ENCODE data around the gene ERAL1.
"Not testable (repeated sequence)": the region's sequence is repeated elsewhere in the genome, so short reads cannot be mapped to it uniquely, and the experiment has no call there.

ERAL1 gene

GRCh38 chr17:28898527-28898955 lies 43.7 kb downstream of the ERAL1 start:
- DNase-seq (ENCODE audit: low read depth in 3 of 3): no peak

- no peak for DNase-seq (ENCODE audit: low read depth in 3 of 3)
Observed at GRCh38 chr17:28899212-28899815, 44.5 kb downstream of the ERAL1 start.

- DNase-seq (ENCODE audit: low read depth in 3 of 3): no peak
Observed at GRCh38 chr17:28900986-28901726, 46.3 kb downstream of the ERAL1 start.

GRCh38 chr17:28901866-28902818 lies 47.3 kb downstream of the ERAL1 start:
- peak in 1 of 3 experiments; percentile 48 for DNase-seq (ENCODE audit: low read depth in 3 of 3)

GRCh38 chr17:28902819-28903545 lies 48.2 kb downstream of the ERAL1 start, which contains the start of gene DHRS13:
TSS of gene DHRS13 (minus strand) at chr17:28903079. CDS start at chr17:28902944, 135 bp downstream.
- DNase-seq (ENCODE audit: low read depth in 3 of 3): peak; percentile 85 to 92 (median 88)

- not testable (repeated sequence) for DNase-seq (ENCODE audit: low read depth in 3 of 3)
Observed at GRCh38 chr17:28903546-28903841, 48.7 kb downstream of the ERAL1 start.

- DNase-seq (ENCODE audit: low read depth in 3 of 3): no peak
Observed at GRCh38 chr17:28904800-28905199, 50.0 kb downstream of the ERAL1 start.

- DNase-seq (ENCODE audit: low read depth in 3 of 3): no peak
Observed at GRCh38 chr17:28906276-28906675, 51.5 kb downstream of the ERAL1 start.

- DNase-seq (ENCODE audit: low read depth in 3 of 3): no peak
Observed at GRCh38 chr17:28906706-28907438, 52.1 kb downstream of the ERAL1 start.

- no peak for DNase-seq (ENCODE audit: low read depth in 3 of 3)
Observed at GRCh38 chr17:28907709-28908475, 53.1 kb downstream of the ERAL1 start.

GRCh38 chr17:28908640-28909167 lies 53.9 kb downstream of the ERAL1 start:
- DNase-seq (ENCODE audit: low read depth in 3 of 3): no peak

- no peak for DNase-seq (ENCODE audit: low read depth in 3 of 3)
Observed at GRCh38 chr17:28910534-28910933, 55.7 kb downstream of the ERAL1 start.

Measured in stimulated activated CD4-positive, alpha-beta T cell treated with anti-CD3 and anti-CD28 coated beads, TNF-alpha, amount 100 ng/mL, for 4 hours (primary cell).